ENCODE measurements around the gene ZBTB18. TPM values are rescaled to one million over a fixed set of nuclear protein-coding genes. Genes with fewer than 3 reads are reported as not detected.

Gene ZBTB18
- total RNA-seq, 2 donors from 2014 or later: 15.4 to 17.9 TPM

- Histone ChIP-seq H3K27ac (ENCODE audit: low read depth, low read length) (no peak overlapping the region), H3K4me3 (ENCODE audit: low read length) (no peak overlapping the region), H3K4me1 (ENCODE audit: control insufficient read depth, insufficient read depth, low read length) (no peaks in the 10 kb centered on the region), H3K9me3 (ENCODE audit: control insufficient read depth, low read length) (no peaks in the 10 kb centered on the region), H3K9ac (ENCODE audit: extremely low read depth, low read length, poor library complexity, severe bottlenecking) (no peak overlapping the region), H3K27me3 (ENCODE audit: control insufficient read depth, insufficient read depth, low read length, poor library complexity, severe bottlenecking) (no peaks in the 10 kb centered on the region), H3K36me3 (ENCODE audit: control insufficient read depth, insufficient read depth, low read length) (no peaks in the 10 kb centered on the region)
- H3K9me3 Mint-ChIP-seq: no peaks in the 10 kb centered on the region
- DNase-seq: no peak
- TF ChIP-seq CTCF (conservative IDR thresholded peaks at IDR 0.05): no peak
- 87 to 100% methylated on average over 1 to 2 of the region's 2 CpGs for WGBS, 2 experiments (ENCODE audit: insufficient coverage in 1 of 2, insufficient read length in 1 of 2)
- H3K4me3 Mint-ChIP-seq: no peak overlapping the region
- H3K27me3 Mint-ChIP-seq (ENCODE audit: insufficient read depth): no peaks in the 10 kb centered on the region
- no peak overlapping the region for H3K27ac Mint-ChIP-seq
- H3K4me1 Mint-ChIP-seq: peaks cover 1% of the 10 kb centered on the region
- no peaks in the 10 kb centered on the region for H3K36me3 Mint-ChIP-seq (ENCODE audit: low read depth)
Observed at GRCh38 chr1:244010703-244011123, 40.4 kb upstream of the ZBTB18 start.

- H3K27ac ChIP-seq (ENCODE audit: low read depth, low read length): peak overlapping the region; percentile 53
- 75% methylated on average over 2 of the region's 2 CpGs; no CpG with 5 or more reads in 1 of the 2 experiments for WGBS, 2 experiments (ENCODE audit: insufficient coverage in 1 of 2, insufficient read length in 1 of 2)
- no peak for TF ChIP-seq CTCF (conservative IDR thresholded peaks at IDR 0.05)
- Mint-ChIP-seq H3K27ac (no peak overlapping the region), H3K36me3 (ENCODE audit: low read depth) (no peaks in the 10 kb centered on the region), H3K9me3 (no peaks in the 10 kb centered on the region), H3K4me1 (peaks cover 1% of the 10 kb centered on the region), H3K27me3 (ENCODE audit: insufficient read depth) (no peaks in the 10 kb centered on the region), H3K4me3 (no peak overlapping the region)
- no peak overlapping the region for H3K9ac ChIP-seq (ENCODE audit: extremely low read depth, low read length, poor library complexity, severe bottlenecking)
- H3K4me3 ChIP-seq (ENCODE audit: low read length): no peak overlapping the region
- no peaks in the 10 kb centered on the region for H3K9me3 ChIP-seq (ENCODE audit: control insufficient read depth, low read length)
- H3K27me3 ChIP-seq (ENCODE audit: control insufficient read depth, insufficient read depth, low read length, poor library complexity, severe bottlenecking): no peaks in the 10 kb centered on the region
- no peaks in the 10 kb centered on the region for H3K4me1 ChIP-seq (ENCODE audit: control insufficient read depth, insufficient read depth, low read length)
- H3K36me3 ChIP-seq (ENCODE audit: control insufficient read depth, insufficient read depth, low read length): no peaks in the 10 kb centered on the region
- DNase-seq: no peak
Observed at GRCh38 chr1:244011271-244011670, 39.8 kb upstream of the ZBTB18 start.

GRCh38 chr1:244011786-244012185, 39.3 kb upstream of the ZBTB18 start:
- H3K4me3 Mint-ChIP-seq: no peak overlapping the region

More at GRCh38 chr1:244011786-244012185, 39.3 kb upstream of the ZBTB18 start:
- Histone ChIP-seq H3K4me1 (ENCODE audit: control insufficient read depth, insufficient read depth, low read length) (no peaks in the 10 kb centered on the region), H3K27ac (ENCODE audit: low read depth, low read length) (peak overlapping the region; percentile 86), H3K9me3 (ENCODE audit: control insufficient read depth, low read length) (no peaks in the 10 kb centered on the region), H3K4me3 (ENCODE audit: low read length) (no peak overlapping the region), H3K9ac (ENCODE audit: extremely low read depth, low read length, poor library complexity, severe bottlenecking) (no peak overlapping the region), H3K36me3 (ENCODE audit: control insufficient read depth, insufficient read depth, low read length) (no peaks in the 10 kb centered on the region), H3K27me3 (ENCODE audit: control insufficient read depth, insufficient read depth, low read length, poor library complexity, severe bottlenecking) (no peaks in the 10 kb centered on the region)
- TF ChIP-seq CTCF (conservative IDR thresholded peaks at IDR 0.05): no peak
- H3K4me1 Mint-ChIP-seq: peaks cover 1% of the 10 kb centered on the region
- H3K27ac Mint-ChIP-seq: no peak overlapping the region
- H3K36me3 Mint-ChIP-seq (ENCODE audit: low read depth): no peaks in the 10 kb centered on the region
- no peaks in the 10 kb centered on the region for H3K27me3 Mint-ChIP-seq (ENCODE audit: insufficient read depth)
- WGBS, 2 experiments (ENCODE audit: insufficient coverage in 1 of 2, insufficient read length in 1 of 2): 24 to 45% methylated on average over 3 to 6 of the region's 6 CpGs
- no peaks in the 10 kb centered on the region for H3K9me3 Mint-ChIP-seq
- DNase-seq: peak; percentile 48
